Bronchus fibroblast of lung (primary cell): ENCODE measurements around the gene LHFPL4. TPM values are rescaled to one million over a fixed set of nuclear protein-coding genes. Genes with fewer than 3 reads are reported as not detected.

Source experiments
- total RNA-seq: library from RNA; depleted of rRNA; stranded (reverse); fragments of >200 nt; gene quantifications from 2 replicates; pipeline ENCODE4 v1.2.3, GENCODE V29; 2015

The LHFPL4 gene
- not detected in 2 replicates for total RNA-seq

DNA sequence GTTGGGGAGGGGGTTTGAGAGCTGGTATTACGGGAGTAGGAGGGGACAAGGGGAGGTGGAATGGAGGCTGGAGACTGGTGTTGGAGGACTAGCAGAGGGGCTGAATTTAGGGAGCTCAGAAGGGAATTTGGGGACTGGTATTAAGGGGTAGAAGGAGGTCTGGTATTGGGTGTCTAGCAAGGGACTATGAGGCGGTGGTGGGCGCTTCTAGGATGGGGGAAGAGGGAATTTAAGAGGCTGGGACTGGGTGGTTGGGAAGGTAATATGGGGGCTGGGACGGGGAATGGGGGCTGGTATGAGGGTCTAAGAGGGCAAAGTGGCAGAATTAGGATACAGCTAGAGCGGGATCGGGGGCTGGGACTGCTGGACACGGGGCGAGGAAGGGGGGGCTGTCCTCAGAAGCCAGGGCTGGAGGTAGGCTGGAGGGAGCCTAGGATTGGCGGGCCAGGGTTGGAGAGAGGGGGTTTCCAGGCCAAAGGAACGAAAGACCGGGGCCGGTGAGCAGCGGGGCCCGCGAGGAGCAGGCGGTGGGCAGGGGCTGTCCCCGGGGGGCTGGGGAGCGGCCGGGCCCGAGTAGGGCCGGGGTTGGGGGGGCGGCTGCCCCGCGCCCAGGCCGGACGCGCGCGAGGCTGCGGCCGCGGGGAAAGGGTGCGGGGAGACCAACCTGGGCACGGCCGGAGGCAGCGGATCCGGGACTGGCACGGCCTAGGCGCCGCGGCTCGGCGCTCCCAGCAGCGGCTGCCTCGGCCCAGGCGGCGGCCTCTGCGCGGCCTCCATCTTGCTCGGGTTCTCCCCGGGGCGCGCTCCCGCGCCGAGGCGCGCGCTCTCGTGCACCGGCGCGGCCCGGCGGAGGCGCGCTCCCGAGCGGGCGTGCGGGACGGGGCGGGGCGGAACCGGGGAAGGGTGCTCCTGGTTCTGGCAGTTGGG lies at the start of gene LHFPL4:
Gene LHFPL4 (minus strand): TSS at position 802 of the 927 bp plus-strand sequence. CDS start 1,143 bp downstream, outside the sequence.

Other genes with a start within 250 kb of the LHFPL4 start
- gene THUMPD3, start 190.8 kb downstream of the LHFPL4 start, total RNA-seq: 27.9 and 34.0 TPM in 2 replicates
- 22.7 and 25.9 TPM in 2 replicates for gene SETD5, start 156.2 kb downstream of the LHFPL4 start, total RNA-seq
- 29.3 and 29.4 TPM in 2 replicates for gene MTMR14, start 95.7 kb upstream of the LHFPL4 start, total RNA-seq
- gene CPNE9, start 150.0 kb upstream of the LHFPL4 start, total RNA-seq: under 0.01 and 0.17 TPM in 2 replicates
- gene BRPF1, start 177.9 kb upstream of the LHFPL4 start, total RNA-seq: 11.4 and 12.9 TPM in 2 replicates
- gene OGG1, start 196.1 kb upstream of the LHFPL4 start, total RNA-seq: 32.8 and 36.0 TPM in 2 replicates
- 41.5 and 45.3 TPM in 2 replicates for gene CAMK1, start 216.1 kb upstream of the LHFPL4 start, total RNA-seq
- gene TADA3, start 238.7 kb upstream of the LHFPL4 start, total RNA-seq: 81.9 and 89.2 TPM in 2 replicates
- 195 and 196 TPM in 2 replicates for gene ARPC4, start 239.3 kb upstream of the LHFPL4 start, total RNA-seq